Measurements from ENCODE around the gene ISM1. TPM values are rescaled to one million over a fixed set of nuclear protein-coding genes. Genes with fewer than 3 reads are reported as not detected.

Gene ISM1
- polyA plus RNA-seq, 3 donors = not detected

- no peak for TF ChIP-seq CTCF (IDR thresholded peaks at IDR 0.05)
- H3K9ac ChIP-seq (ENCODE audit: insufficient read depth, low read length, poor library complexity, severe bottlenecking) = no peak overlapping the region
- H3K4me2 ChIP-seq (replicated peaks; ENCODE audit: extremely low read depth, low read length, poor library complexity, severe bottlenecking) = no peak overlapping the region
- H3K27me3 ChIP-seq (ENCODE audit: control insufficient read depth in 2 of 2, insufficient read depth in 2 of 2, low read length in 2 of 2) = no peaks in the 10 kb centered on the region
- H3K9me3 ChIP-seq (replicated peaks in 1 of 2; ENCODE audit: control insufficient read depth in 1 of 2, insufficient read depth in 1 of 2, low read length in 2 of 2) = peaks cover 4% of the 10 kb centered on the region in 2 donors
- H3K27ac ChIP-seq (ENCODE audit: low read depth in 1 of 2, low read length in 2 of 2) = no peak overlapping the region
- H3K79me2 ChIP-seq (ENCODE audit: insufficient read depth, low read length) = no peaks in the 10 kb centered on the region
- H3K27ac Mint-ChIP-seq = no peak overlapping the region
- H3K4me3 ChIP-seq (replicated peaks in 1 of 3; ENCODE audit: low read depth in 2 of 3, low read length in 3 of 3) = no peak overlapping the region
- H3K4me1 Mint-ChIP-seq = no peaks in the 10 kb centered on the region
- peaks cover 0 to 1% (median 0%) of the 10 kb centered on the region in 3 donors for H3K27me3 Mint-ChIP-seq (ENCODE audit: low read depth in 3 of 3)
- H3K36me3 Mint-ChIP-seq = no peaks in the 10 kb centered on the region
- no peaks in the 10 kb centered on the region for H3K4me1 ChIP-seq (ENCODE audit: control insufficient read depth in 1 of 2, insufficient read depth in 2 of 2, low read length in 2 of 2)
- no peaks in the 10 kb centered on the region for H4K20me1 ChIP-seq (ENCODE audit: insufficient read depth, low read length)
- H3K36me3 ChIP-seq (replicated peaks in 1 of 2; ENCODE audit: control insufficient read depth in 1 of 2, insufficient read depth in 2 of 2, low read length in 2 of 2) = no peaks in the 10 kb centered on the region
- H3K9me3 Mint-ChIP-seq = peaks cover 0 to 7% (median 3%) of the 10 kb centered on the region in 7 donors
- WGBS (ENCODE audit: insufficient coverage) = no CpG with 5 or more reads among the region's 1 CpG
- intact Hi-C loops (cut with micrococcal nuclease) = no loop called here
- H2AFZ ChIP-seq (ENCODE audit: insufficient read depth, low read depth, low read length, poor library complexity, severe bottlenecking) = no peak overlapping the region
- no peak overlapping the region for H3K4me3 Mint-ChIP-seq
- DNase-seq = no peak
These were observed 63.8 kb downstream of the ISM1 start for GRCh38 chr20:13284830-13285229.

DNA sequence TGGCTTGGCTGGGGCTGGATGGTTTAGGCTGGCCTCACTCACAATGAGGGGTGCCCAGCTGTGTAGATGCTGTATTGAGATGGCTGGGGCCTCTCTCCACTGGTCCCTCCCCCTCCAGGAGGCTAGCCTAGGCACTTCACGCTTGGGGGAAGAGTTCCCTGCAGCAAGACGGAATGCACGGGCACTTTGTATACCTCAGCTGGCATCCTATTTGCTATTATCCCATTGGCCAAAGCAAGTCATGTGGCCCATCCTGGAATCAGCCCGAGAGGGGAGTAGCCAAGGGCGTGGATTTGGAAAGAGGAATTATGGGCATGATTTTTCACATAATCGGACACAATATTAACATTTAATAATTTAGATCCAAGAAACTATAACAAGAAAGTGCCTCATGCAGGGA lies 64.3 kb downstream of the ISM1 start:
- Mint-ChIP-seq H3K9me3 (peaks cover 0 to 2% (median 1%) of the 10 kb centered on the region in 7 donors), H3K4me3 (no peak overlapping the region), H3K27ac (no peak overlapping the region), H3K27me3 (ENCODE audit: low read depth in 3 of 3) (peaks cover 0 to 1% (median 0%) of the 10 kb centered on the region in 3 donors), H3K4me1 (no peaks in the 10 kb centered on the region), H3K36me3 (no peaks in the 10 kb centered on the region)
- TF ChIP-seq CTCF (IDR thresholded peaks at IDR 0.05) = no peak
- H4K20me1 ChIP-seq (ENCODE audit: insufficient read depth, low read length) = no peaks in the 10 kb centered on the region
- no peak overlapping the region for H3K4me2 ChIP-seq (replicated peaks; ENCODE audit: extremely low read depth, low read length, poor library complexity, severe bottlenecking)
- no peak overlapping the region for H3K9ac ChIP-seq (ENCODE audit: insufficient read depth, low read length, poor library complexity, severe bottlenecking)
- 100% methylated on average over 3 of the region's 6 CpGs for WGBS (ENCODE audit: insufficient coverage)
- no peaks in the 10 kb centered on the region for H3K79me2 ChIP-seq (ENCODE audit: insufficient read depth, low read length)
- H3K27me3 ChIP-seq (ENCODE audit: control insufficient read depth in 2 of 2, insufficient read depth in 2 of 2, low read length in 2 of 2) = no peaks in the 10 kb centered on the region
- no peak for DNase-seq
- intact Hi-C loops (cut with micrococcal nuclease) = no loop called here
- no peaks in the 10 kb centered on the region for H3K36me3 ChIP-seq (replicated peaks in 1 of 2; ENCODE audit: control insufficient read depth in 1 of 2, insufficient read depth in 2 of 2, low read length in 2 of 2)
- H2AFZ ChIP-seq (ENCODE audit: insufficient read depth, low read depth, low read length, poor library complexity, severe bottlenecking) = no peak overlapping the region
- peaks cover 2 to 3% of the 10 kb centered on the region in 2 donors for H3K9me3 ChIP-seq (replicated peaks in 1 of 2; ENCODE audit: control insufficient read depth in 1 of 2, insufficient read depth in 1 of 2, low read length in 2 of 2)
- H3K4me3 ChIP-seq (replicated peaks in 1 of 3; ENCODE audit: low read depth in 2 of 3, low read length in 3 of 3) = no peak overlapping the region
- H3K4me1 ChIP-seq (ENCODE audit: control insufficient read depth in 1 of 2, insufficient read depth in 2 of 2, low read length in 2 of 2) = no peaks in the 10 kb centered on the region
- H3K27ac ChIP-seq (ENCODE audit: low read depth in 1 of 2, low read length in 2 of 2) = no peak overlapping the region
